ENCODE measurements around the gene AUP1.

- no peak for TF ChIP-seq CTCF (IDR thresholded peaks at IDR 0.05)
- TF ChIP-seq POLR2A (IDR thresholded peaks at IDR 0.05) = no peak
Measured at GRCh38 chr2:74527741-74528140, 1.8 kb downstream of the AUP1 start.

Data from thyroid gland (tissue), 4 donors.